Rectal smooth muscle tissue (tissue), 1 donor: ENCODE measurements around the gene FAM50B.

Experiments
- H3K27ac ChIP-seq: one replicate; pipeline ENCODE4 v1.7.0; 2013; ENCODE audit warnings: low read depth, low read length, inconsistent platforms
- H3K27me3 ChIP-seq: one replicate; pipeline ENCODE4 v1.7.0; 2013; ENCODE audit warnings: low read length; ENCODE audit not compliant: control insufficient read depth, insufficient read depth
- H3K36me3 ChIP-seq: one replicate; pipeline ENCODE4 v1.7.0; 2013; ENCODE audit warnings: low read length; ENCODE audit not compliant: control insufficient read depth, insufficient read depth
- H3K4me1 ChIP-seq: one replicate; pipeline ENCODE4 v1.7.0; 2013; ENCODE audit warnings: low read length; ENCODE audit not compliant: control insufficient read depth, insufficient read depth
- H3K4me3 ChIP-seq: one replicate; pipeline ENCODE4 v1.7.0; 2013; ENCODE audit warnings: low read length
- H3K9ac ChIP-seq: one replicate; pipeline ENCODE4 v1.7.0; 2013; ENCODE audit warnings: low read length

The FAM50B gene

DNA sequence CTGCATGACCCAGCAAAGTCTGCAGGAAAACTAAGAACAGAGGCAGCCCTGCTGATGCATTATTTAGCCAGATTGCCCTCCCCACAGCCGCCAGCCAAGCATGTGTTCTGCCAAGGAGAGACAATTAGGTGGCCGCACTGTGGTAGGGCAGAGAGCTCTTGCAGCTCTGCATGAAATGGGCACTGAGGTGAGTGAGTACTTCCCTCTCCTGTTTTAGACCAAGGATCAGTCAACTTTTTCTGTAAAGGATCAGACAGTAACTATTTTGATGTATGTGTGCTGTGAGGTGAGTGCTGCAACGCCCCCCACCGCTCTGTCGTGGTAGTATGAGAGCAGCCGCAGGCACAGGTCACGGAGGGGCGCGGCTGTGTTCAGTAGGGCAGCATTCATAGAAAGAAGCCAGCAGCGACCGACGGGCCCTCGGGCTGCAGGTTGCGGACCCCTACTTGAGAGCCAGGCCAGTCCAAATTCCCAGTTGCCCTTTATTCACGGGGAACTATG lies 23.8 kb upstream of the FAM50B start:
- H3K4me3 ChIP-seq, result peak overlapping the region; percentile 31
- no peaks in the 10 kb centered on the region for H3K36me3 ChIP-seq
- H3K4me1 ChIP-seq, result peaks cover 19% of the 10 kb centered on the region
- peak overlapping the region; percentile 94 for H3K27ac ChIP-seq
- H3K27me3 ChIP-seq, result no peaks in the 10 kb centered on the region
- no peak overlapping the region for H3K9ac ChIP-seq

DNA sequence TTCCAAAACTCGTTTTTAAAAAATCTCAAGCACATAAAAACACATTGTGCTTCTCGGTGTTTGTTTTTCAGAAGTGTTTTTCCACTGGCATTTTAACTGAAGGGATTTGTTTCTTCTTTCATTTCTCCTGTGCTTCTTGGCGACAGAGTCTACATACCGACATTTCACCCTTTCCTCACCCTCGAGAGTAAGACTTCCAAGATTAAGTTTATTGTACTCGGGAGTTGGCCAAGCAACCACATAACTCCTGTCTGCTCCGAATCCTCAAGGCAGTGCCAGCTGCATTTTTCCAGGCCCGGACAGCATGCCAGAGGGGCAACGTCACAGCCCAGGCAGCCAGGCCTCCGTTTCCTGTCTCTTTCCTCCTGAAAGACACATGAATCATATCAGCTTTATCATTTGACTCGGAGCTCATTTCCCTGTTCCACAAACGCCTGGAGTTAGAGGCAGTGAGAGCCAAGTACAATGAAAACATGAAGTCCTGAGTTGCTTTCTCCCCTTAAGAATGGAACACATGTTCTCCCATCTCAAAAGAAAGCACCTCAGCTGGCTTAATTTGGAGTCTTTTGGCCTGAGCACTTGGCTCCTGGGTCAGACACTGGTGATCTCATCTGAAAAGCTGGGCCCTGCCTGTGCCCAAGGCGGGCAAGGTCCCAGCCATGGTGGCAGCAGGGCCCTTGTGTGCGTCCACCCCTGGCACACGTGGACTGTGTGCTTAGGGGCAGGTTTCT lies 23.2 kb upstream of the FAM50B start:
- Histone ChIP-seq H3K4me3 (peak overlapping the region; percentile 33), H3K4me1 (peaks cover 19% of the 10 kb centered on the region), H3K27me3 (no peaks in the 10 kb centered on the region), H3K27ac (peak overlapping the region; percentile 94), H3K36me3 (no peaks in the 10 kb centered on the region), H3K9ac (peak overlapping the region; percentile 27)

DNA sequence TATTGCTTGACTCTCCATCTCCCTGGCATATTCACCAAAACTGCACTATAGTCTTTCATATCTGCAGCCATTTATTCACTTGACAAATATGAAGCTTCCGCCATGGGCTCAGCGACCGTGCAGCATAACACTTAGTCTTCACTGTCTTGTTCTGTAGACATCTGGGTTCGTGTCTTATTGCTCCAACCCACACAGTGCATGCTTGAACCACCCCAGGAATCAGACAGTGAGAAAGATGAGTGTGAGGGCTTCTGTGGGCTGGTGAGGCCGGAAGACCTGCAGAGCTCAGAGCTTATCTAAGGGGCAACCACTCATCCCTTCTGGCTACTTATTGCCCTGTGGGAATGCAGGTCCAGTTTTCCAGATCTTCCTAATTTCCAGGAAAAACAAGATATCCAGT lies 19.9 kb upstream of the FAM50B start:
- Histone ChIP-seq H3K36me3 (no peaks in the 10 kb centered on the region), H3K27me3 (no peaks in the 10 kb centered on the region), H3K4me3 (no peak overlapping the region), H3K9ac (no peak overlapping the region), H3K4me1 (peaks cover 19% of the 10 kb centered on the region), H3K27ac (no peak overlapping the region)

DNA sequence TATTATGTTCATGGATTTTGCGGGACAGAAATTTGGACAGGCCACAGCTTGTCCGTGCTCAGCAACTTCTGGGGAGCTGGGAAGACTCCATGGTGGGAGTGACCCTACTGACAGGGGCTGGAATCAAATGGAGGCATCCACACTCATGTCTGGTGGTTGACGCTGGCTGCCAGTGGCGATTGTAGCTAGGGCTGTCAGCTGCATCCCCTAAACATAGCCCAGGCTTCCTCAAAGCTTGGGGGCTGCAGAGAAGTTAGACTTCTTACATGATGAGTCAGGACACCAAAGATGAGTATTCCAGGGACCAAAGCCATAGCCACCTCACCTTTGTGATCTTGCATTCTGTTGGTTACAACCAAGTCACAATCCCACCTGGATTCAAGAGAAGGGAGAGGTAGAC lies 18.4 kb upstream of the FAM50B start:
- Histone ChIP-seq H3K4me1 (peaks cover 11% of the 10 kb centered on the region), H3K27ac (no peak overlapping the region), H3K9ac (no peak overlapping the region), H3K27me3 (no peaks in the 10 kb centered on the region), H3K36me3 (no peaks in the 10 kb centered on the region), H3K4me3 (no peak overlapping the region)

DNA sequence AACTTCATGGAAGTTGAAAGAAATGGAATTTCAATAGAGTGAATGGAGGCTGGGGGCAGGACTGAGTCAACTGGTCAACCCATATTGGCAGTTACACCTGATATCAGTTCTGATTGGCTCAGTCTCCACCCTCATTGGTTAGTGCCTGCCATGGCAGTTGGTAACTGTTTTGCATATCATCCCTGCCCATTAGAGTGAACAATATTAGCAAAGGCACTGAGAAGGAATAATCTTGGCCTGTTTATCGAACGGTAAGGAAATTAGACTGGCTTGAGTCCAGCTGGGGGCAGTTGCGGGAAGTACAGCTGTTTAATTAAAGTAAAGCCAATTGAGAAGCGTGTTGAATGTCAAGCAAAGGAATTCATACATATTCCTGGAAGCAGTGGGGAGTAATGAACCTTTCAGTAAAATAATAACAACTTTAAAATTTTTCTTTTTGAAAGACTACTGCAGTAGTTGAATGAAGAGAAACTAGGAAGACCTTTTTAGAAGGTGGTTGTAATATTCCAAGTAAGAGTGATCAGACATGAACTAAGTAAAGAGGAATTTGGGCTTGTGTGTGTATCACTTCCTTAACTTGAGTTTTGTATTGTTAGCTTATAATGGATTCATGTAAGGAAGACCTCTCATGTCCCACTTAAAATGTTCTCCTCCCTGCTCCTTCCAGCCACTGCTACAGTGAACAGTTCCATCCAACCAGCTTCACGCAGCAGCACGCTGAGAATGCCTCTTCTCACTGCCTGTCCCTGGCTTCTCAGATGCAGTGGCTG lies 17.2 kb upstream of the FAM50B start:
- no peak overlapping the region for H3K27ac ChIP-seq

DNA sequence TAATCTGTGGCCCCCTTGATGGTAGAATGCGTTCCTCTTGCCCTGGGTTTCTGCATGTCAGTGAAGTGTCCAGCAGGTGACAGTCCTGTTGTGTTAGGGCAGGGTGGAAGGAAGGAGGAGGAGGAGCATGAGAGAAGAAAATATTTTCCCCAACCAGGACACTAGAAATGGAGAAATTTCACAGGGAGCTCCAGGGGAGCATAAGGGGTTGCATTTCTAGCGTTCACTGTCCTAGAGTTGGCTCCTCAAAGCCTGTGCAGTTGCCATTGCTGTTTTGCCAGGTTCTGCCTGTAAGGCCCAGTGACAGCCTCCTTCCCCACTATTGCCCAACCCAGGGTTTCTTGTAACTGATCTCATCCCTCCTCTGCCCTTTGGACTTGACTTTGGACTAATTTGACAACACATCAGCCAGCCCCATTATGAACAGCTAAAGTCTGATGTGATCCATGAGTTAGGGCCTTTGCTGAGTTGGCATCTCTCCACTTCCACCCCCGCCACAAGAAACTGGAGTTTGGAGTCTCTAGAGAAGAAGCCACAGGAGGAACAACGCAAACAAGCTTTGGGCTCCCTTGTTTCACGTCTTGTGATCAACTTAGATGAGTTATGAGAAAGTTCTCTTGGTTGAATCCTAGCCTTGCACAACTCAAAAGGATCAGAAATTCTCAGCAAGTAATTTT lies 14.0 kb upstream of the FAM50B start:
- no peak overlapping the region for H3K4me3 ChIP-seq
- no peak overlapping the region for H3K27ac ChIP-seq
- H3K36me3 ChIP-seq, result no peaks in the 10 kb centered on the region
- no peak overlapping the region for H3K9ac ChIP-seq
- H3K27me3 ChIP-seq, result no peaks in the 10 kb centered on the region
- H3K4me1 ChIP-seq, result no peaks in the 10 kb centered on the region

More for the DNA sequence above, 17.2 kb upstream of the FAM50B start:
- Histone ChIP-seq H3K27me3 (no peaks in the 10 kb centered on the region), H3K4me3 (no peak overlapping the region), H3K4me1 (no peaks in the 10 kb centered on the region), H3K9ac (no peak overlapping the region), H3K36me3 (no peaks in the 10 kb centered on the region)

DNA sequence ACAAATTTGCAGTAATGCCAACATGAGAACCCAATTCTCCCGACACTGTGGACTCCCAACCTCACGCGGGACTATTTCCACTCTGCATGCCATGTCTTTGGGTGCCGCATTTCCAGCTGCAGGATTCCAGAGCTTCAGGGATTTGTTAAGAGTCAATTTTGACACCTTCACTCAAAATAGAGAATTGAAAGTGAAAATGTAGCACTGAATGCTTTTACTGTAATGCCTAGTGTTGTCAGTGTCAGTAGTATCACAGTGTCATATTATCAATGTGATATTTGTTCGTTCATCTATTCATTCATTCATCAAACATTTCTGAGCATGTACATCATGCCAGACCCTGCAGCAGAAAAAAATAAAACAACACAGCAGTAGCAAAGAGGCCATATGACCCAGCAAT lies 13.4 kb upstream of the FAM50B start:
- no peak overlapping the region for H3K27ac ChIP-seq

DNA sequence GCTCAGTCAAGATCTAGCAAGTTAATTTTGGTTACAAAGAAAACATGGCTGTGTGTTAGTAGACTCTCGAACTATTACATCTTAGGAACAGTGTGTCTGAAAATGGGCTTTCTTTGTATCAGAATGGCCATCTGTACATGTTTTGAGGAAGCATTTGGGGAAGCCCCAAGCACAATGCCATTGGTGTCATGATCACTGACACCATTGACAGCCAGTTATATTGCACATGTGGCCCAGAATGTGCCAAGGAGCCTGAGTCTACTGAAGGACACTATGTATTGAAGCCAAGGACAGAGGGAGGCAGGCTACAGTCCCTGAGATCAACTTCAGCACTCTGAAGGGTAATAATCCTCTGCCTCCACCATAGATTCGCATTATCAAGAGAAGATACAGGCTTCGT lies 12.6 kb upstream of the FAM50B start:
- Histone ChIP-seq H3K36me3 (no peaks in the 10 kb centered on the region), H3K27me3 (no peaks in the 10 kb centered on the region), H3K27ac (no peak overlapping the region), H3K9ac (no peak overlapping the region), H3K4me1 (no peaks in the 10 kb centered on the region), H3K4me3 (no peak overlapping the region)

More for the DNA sequence above, 13.4 kb upstream of the FAM50B start:
- Histone ChIP-seq H3K4me1 (no peaks in the 10 kb centered on the region), H3K9ac (no peak overlapping the region), H3K27me3 (no peaks in the 10 kb centered on the region), H3K4me3 (no peak overlapping the region), H3K36me3 (no peaks in the 10 kb centered on the region)

DNA sequence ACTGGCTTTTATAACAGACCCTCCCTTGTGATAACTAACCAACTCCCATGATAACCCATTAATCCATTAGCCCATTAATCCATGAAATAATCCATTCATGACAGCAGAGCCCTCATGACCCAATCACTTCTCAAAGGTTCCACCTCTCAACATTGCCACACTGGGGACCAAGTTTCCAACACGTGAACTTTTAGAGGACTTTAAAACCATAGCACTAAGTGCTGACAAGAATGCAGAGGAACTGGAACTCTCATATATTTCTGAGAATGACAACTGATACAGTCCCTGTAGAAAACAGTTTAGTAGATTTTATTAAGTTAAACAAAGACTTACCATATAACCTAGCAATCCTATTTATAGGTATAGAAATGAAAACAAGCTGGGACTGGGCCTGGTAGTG lies 11.4 kb upstream of the FAM50B start:
- Histone ChIP-seq H3K4me1 (no peaks in the 10 kb centered on the region), H3K4me3 (no peak overlapping the region), H3K27ac (no peak overlapping the region), H3K36me3 (no peaks in the 10 kb centered on the region), H3K27me3 (no peaks in the 10 kb centered on the region), H3K9ac (no peak overlapping the region)

DNA sequence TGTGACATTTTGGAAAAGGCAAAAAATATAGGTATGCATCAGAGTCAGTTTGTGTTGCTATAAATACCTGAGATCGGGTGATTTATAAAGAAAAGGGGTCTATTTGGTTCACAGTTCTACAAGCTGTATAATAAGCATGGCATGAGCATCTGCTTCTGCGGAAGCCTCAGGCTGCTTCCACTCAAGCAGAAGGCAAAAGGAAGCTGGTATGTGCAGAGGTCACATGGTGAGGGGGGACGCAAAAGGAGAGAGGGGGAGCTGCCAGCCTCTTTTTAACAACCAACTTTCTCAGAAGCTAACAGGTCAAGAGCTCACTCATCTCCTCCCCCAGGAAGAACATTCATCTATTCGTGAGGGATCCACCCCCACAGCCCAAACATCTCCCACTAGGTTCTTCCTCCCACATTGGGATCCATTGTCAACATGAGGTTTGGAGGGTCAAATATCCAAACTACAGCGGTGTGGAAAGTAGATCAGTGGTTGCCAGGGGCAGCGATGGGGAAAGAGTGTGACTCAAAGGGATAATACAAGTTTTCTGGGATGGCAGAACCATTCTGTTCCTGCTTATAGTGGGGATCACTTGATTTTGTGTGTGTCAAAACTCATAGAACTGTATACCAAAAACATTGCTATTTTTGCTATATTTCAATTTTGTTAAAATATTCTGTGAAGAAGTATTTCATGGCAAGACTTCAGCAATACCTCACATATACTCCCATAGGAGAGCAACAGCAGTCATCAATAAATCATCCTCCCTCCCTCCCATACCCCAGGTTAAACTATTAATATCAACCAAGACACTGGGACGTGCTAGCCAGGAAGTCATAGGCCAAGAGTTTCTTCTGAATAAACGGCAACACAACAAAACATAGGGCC lies 9.9 kb upstream of the FAM50B start:
- Histone ChIP-seq H3K27ac (no peak overlapping the region), H3K9ac (no peak overlapping the region), H3K27me3 (no peaks in the 10 kb centered on the region), H3K4me1 (no peaks in the 10 kb centered on the region), H3K36me3 (no peaks in the 10 kb centered on the region), H3K4me3 (no peak overlapping the region)

DNA sequence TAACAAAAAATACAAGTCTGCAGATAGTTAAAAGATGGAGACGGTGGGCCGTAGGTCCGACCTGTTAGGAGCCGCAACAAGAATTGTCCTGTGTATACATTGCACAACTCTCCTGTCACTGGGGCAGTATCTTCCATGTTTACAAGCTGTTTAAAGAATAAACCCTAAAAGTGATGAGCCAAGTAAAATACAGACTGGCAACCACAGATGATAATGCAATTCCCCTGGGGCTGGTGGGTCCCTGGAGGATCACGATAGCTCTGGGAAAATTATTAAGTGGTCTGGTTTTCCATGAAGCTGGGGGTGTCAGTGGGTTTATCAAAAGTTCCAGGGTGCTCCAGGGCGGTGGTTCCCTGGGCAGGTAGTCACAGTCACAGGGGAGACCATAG lies 8.1 kb upstream of the FAM50B start:
- Histone ChIP-seq H3K4me3 (no peak overlapping the region), H3K27ac (no peak overlapping the region), H3K36me3 (no peaks in the 10 kb centered on the region), H3K4me1 (no peaks in the 10 kb centered on the region), H3K9ac (no peak overlapping the region), H3K27me3 (no peaks in the 10 kb centered on the region)
